Measurements from ENCODE around the gene NTNG1. TPM values are rescaled to one million over a fixed set of nuclear protein-coding genes. Genes with fewer than 3 reads are reported as not detected.

Gene NTNG1
- total RNA-seq, 4 donors from 2014 or later: 0.78 to 4.2 (median 2.4) TPM

GRCh38 chr1:107401704-107402103 is 260.9 kb downstream of the NTNG1 start:
- intact Hi-C loops (cut with DNase I): no loop called here
- no peak overlapping the region for H3K27ac ChIP-seq (replicated peaks in 1 of 4)
- TF ChIP-seq POLR2AphosphoS5 (IDR thresholded peaks at IDR 0.05): no peak
- no peak for TF ChIP-seq CTCF (IDR thresholded peaks at IDR 0.05)
- TF ChIP-seq EP300 (IDR thresholded peaks at IDR 0.05): no peak
- no peak for TF ChIP-seq POLR2A (IDR thresholded peaks at IDR 0.05; ENCODE audit: low read depth)
- no peak for DNase-seq (ENCODE audit: extremely low spot score)
- 94% methylated on average over 4 of the region's 4 CpGs for WGBS
- H3K36me3 ChIP-seq: no peaks in the 10 kb centered on the region
- no peaks in the 10 kb centered on the region for H3K9me3 ChIP-seq
- H3K4me1 ChIP-seq: peaks cover 0 to 9% (median 2%) of the 10 kb centered on the region in 4 donors
- no peak overlapping the region for H3K4me3 ChIP-seq
- H3K27me3 ChIP-seq: no peaks in the 10 kb centered on the region

- H3K4me3 ChIP-seq: no peak overlapping the region
- no peaks in the 10 kb centered on the region for H3K27me3 ChIP-seq
- WGBS: 90% methylated on average over 1 of the region's 1 CpG
- intact Hi-C loops (cut with DNase I): no loop called here
- TF ChIP-seq EP300 (IDR thresholded peaks at IDR 0.05): no peak
- no peak for TF ChIP-seq POLR2AphosphoS5 (IDR thresholded peaks at IDR 0.05)
- no peak for TF ChIP-seq CTCF (IDR thresholded peaks at IDR 0.05)
- no peak for TF ChIP-seq POLR2A (IDR thresholded peaks at IDR 0.05; ENCODE audit: low read depth)
- no peak for DNase-seq (ENCODE audit: extremely low spot score)
- no peaks in the 10 kb centered on the region for H3K9me3 ChIP-seq
- no peaks in the 10 kb centered on the region for H3K36me3 ChIP-seq
- peaks cover 0 to 9% (median 2%) of the 10 kb centered on the region in 4 donors for H3K4me1 ChIP-seq
- H3K27ac ChIP-seq (replicated peaks in 1 of 4): no peak overlapping the region
These were observed 263.9 kb downstream of the NTNG1 start for GRCh38 chr1:107404756-107405155.

- 64% methylated on average over 2 of the region's 2 CpGs for WGBS
These were observed 264.4 kb downstream of the NTNG1 start for GRCh38 chr1:107405236-107405635.

GRCh38 chr1:107407011-107407410 is 266.2 kb downstream of the NTNG1 start:
- Histone ChIP-seq H3K36me3 (no peaks in the 10 kb centered on the region), H3K9me3 (no peaks in the 10 kb centered on the region), H3K4me3 (no peak overlapping the region), H3K4me1 (peaks cover 0 to 9% (median 2%) of the 10 kb centered on the region in 4 donors), H3K27me3 (no peaks in the 10 kb centered on the region), H3K27ac (replicated peaks in 1 of 4) (no peak overlapping the region)
- 95% methylated on average over 4 of the region's 4 CpGs for WGBS
- intact Hi-C loops (cut with DNase I): no loop called here
- TF ChIP-seq POLR2AphosphoS5 (IDR thresholded peaks at IDR 0.05): no peak
- TF ChIP-seq CTCF (IDR thresholded peaks at IDR 0.05): no peak
- no peak for TF ChIP-seq POLR2A (IDR thresholded peaks at IDR 0.05; ENCODE audit: low read depth)
- no peak for TF ChIP-seq EP300 (IDR thresholded peaks at IDR 0.05)
- DNase-seq (ENCODE audit: extremely low spot score): no peak

More at GRCh38 chr1:107405236-107405635, 264.4 kb downstream of the NTNG1 start:
- Histone ChIP-seq H3K36me3 (no peaks in the 10 kb centered on the region), H3K27ac (replicated peaks in 1 of 4) (no peak overlapping the region), H3K4me3 (no peak overlapping the region), H3K4me1 (peaks cover 0 to 9% (median 2%) of the 10 kb centered on the region in 4 donors), H3K9me3 (no peaks in the 10 kb centered on the region), H3K27me3 (no peaks in the 10 kb centered on the region)
- no peak for TF ChIP-seq POLR2AphosphoS5 (IDR thresholded peaks at IDR 0.05)
- no peak for TF ChIP-seq EP300 (IDR thresholded peaks at IDR 0.05)
- TF ChIP-seq CTCF (IDR thresholded peaks at IDR 0.05): no peak
- TF ChIP-seq POLR2A (IDR thresholded peaks at IDR 0.05; ENCODE audit: low read depth): no peak
- no peak for DNase-seq (ENCODE audit: extremely low spot score)
- intact Hi-C loops (cut with DNase I): no loop called here

- TF ChIP-seq POLR2A (IDR thresholded peaks at IDR 0.05; ENCODE audit: low read depth) (no peak), CTCF (IDR thresholded peaks at IDR 0.05) (no peak), EP300 (IDR thresholded peaks at IDR 0.05) (no peak), POLR2AphosphoS5 (IDR thresholded peaks at IDR 0.05) (no peak)
- Histone ChIP-seq H3K4me1 (peaks cover 0 to 9% (median 0%) of the 10 kb centered on the region in 4 donors), H3K27me3 (no peaks in the 10 kb centered on the region), H3K9me3 (no peaks in the 10 kb centered on the region), H3K36me3 (no peaks in the 10 kb centered on the region), H3K4me3 (no peak overlapping the region), H3K27ac (replicated peaks in 1 of 4) (no peak overlapping the region)
- intact Hi-C loops (cut with DNase I): no loop called here
- 36% methylated on average over 2 of the region's 2 CpGs for WGBS
- DNase-seq (ENCODE audit: extremely low spot score): no peak
These were observed 272.7 kb downstream of the NTNG1 start for GRCh38 chr1:107413546-107413945.

Data from esophagus muscularis mucosa (tissue), 4 donors.